Fibroblast of gingiva (primary cell): ENCODE measurements around the gene APP.
"Not testable (repeated sequence)": the region's sequence is repeated elsewhere in the genome, so short reads cannot be mapped to it uniquely, and the experiment has no call there.

Source experiments
- DNase-seq: peaks from one replicate; pipeline ENCODE4 v3.0.0-alpha.2; 2011; ENCODE audit warnings: low read depth

APP gene

DNA sequence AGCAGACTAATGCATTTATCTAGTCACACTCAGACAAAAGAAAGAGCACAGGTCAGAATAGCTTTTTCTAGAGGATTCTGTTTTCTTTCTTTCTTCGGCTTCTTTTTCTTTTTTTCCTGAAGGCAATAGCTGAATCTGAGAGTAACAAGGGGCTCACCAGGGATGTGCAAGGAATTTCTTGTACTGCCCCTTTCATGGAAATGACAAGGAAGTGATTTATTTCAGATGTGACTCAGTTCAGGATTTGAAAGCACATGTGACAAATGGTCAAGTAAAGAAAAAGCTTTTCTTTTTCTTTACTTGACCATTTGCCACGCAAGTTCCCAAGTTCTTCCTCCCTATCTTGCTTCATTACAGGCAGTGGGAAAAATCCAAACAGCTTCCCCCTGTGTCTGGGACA is 233.8 kb downstream of the APP start:
- DNase-seq, result no peak

- peak; percentile 90 for DNase-seq
Observed at GRCh38 chr21:25934771-25935224, 235.8 kb downstream of the APP start.

DNA sequence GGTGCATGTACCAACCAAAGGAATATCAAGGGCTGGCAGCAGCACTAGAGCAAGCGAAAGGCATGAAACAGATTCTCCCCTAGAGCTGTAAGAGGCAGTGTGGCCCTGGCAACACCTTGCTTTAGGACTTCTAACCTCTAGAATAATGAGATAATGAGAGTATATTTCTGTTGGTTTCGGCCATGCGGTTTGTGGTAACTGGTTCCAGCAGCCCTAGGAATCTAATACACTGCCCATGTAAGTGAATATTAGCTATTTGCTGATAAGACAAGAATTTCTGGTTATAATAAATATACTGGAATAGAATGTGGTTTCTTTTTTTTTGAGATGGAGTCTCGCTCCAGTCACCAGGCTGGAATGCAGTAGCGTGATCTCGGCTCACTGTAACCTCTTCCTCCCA is 236.4 kb downstream of the APP start:
- DNase-seq, result no peak

GRCh38 chr21:25931765-25932164 is 238.8 kb downstream of the APP start:
- no peak for DNase-seq

DNA sequence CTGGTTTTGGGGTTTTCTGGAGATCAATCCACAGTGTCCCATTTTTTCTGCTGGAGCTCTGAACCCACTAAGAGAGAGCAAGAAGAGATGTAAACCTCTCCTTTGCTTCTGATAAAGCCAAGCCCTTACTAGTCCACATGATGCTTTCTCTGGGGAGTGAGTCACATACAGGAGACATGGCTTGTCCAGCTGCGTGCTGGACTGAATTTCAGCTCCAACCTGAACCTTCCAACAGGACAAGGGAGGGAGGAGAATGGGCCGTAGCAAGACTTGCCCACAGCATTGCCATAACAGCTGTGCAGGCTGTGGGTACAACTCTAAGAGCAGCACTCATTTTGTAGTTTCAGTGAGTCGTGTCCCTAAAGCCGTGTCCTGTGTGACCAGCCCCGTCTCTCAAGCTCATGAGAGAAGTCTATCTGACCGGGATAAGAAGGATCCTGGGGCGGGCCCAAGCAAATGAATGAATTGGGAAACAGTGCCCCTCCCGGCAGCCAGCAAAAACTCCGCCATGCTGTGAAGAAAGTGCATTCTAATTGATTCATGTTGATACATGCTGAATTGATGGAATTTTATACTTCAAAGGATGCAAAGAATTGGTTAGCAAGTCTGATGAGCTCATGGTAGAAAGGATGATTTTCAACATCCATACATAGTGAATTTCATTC is 240.6 kb downstream of the APP start:
- DNase-seq, result peak; percentile 34

- no peak for DNase-seq
Observed at GRCh38 chr21:25927195-25927880, 243.2 kb downstream of the APP start.

DNA sequence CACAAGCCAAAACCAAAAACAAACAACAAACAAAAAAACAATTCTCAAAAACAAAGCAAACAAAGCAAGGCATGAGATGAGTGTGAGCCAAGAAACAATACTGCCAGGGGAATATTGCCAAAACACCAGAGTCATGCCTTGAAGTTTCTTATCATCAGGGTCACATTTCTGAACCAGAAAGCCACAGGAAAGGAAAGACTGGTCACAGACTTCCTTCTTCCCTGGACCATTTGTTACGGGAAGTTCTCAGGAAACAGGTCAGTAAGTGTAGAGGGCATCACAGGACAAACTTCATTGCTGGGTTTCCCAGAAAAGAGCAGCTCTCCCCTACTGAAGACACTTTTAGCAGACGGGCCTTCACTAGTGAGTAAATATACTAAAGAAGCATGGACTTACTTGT is 244.6 kb downstream of the APP start:
- DNase-seq, result no peak

DNA sequence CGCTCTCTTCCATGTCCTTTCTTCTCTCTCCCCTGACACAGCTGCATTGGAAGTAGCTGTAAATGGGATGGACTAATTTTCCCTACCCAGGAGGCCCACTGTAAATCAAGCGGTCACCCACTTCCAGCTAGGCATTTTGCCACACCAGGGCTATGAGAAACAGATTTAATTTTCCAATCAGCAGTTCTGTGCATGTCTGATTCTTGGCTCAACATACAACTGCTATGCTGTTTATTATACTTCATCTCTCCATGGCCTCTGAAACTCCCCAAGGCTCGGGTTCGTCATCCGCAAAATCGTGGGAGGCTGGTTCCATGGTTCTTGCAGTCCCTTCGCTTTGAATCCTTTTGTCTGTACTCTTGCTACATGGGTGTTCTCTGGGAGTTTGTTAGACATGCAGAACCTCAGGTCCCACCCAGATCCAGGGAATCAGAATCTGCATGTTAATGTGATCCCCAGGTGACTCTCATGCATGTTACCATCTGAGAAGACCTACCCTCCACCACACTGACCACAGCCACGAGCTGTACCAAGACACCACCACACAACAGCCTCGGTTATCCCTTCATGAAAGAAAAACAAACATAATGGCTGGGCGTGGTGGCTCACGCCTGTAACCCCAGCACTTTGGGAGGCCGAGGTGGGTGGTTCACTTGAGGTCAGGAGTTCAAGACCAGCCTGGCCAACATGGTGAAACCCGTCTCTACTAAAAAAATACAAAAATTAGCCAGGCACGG is 245.3 kb downstream of the APP start:
- DNase-seq, result no peak

GRCh38 chr21:25918152-25918551 is 252.4 kb downstream of the APP start:
- DNase-seq, result not testable (repeated sequence)

DNA sequence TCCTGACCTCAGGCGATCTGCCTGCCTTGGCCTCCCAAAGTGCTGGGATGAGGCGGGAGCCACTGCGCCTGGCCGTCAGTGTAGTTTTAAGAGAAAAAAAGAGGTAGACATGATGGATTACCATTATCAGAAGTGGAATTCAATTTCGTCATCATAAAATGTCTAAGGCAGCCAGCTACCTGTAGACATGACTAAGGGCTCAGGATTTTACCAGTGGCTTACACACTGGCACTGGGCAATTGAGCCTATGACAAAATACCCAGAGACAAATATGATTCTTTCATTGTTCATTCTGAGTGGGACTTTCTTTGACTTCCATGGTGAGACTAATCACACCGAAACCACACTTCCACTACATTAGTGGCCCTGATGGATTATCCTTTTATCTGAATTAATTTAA is 254.3 kb downstream of the APP start:
- DNase-seq, result no peak

DNA sequence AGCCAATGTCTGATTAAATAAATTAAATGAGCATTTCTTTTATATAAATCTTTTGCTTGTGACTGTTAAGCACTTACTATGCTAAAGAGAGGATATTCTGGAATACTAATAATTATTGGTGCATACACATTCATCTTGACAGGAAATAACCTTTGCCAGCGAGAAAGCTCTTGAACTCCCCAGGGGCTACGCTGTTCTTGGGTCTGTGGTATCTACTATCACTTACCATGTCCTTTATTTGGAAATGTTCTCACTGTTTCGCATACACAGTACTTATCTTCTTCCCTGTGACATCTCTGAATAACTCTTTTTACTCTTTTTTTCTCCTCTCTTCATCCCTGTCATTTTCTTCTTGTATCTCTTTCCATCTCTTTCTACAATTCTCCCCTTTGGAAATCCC is 257.1 kb downstream of the APP start:
- no peak for DNase-seq

GRCh38 chr21:25912402-25912746 is 258.2 kb downstream of the APP start:
- DNase-seq, result peak; percentile 20

DNA sequence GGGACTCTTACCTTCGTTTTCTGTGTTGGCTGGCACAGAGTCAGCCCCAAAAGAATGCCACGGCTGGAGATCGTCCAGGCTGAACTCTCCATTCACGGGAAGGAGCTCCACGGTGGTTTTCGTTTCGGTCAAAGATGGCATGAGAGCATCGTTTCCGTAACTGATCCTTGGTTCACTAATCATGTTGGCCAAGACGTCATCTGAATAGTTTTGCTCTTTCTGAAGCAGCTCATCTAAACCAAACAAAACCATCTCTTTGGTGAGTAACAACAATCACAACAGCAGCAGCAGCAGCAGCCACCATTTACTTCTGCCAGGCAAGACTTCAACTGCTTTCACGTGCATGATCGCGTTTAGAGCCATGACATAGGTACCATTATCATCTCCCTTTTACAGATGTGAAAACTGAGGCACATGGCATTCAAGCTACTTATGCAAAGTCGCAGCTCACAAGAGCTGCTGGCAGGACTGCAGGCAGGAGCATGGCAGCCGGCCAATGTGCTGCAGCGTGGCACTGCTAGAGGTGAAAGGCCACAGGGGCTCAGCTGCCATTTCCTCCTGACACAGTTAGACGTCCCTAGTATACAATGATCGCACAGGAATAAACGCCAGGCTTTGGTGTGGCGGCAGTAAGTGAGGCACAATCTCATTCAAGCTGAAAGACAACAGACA is 258.7 kb downstream of the APP start:
- no peak for DNase-seq

DNA sequence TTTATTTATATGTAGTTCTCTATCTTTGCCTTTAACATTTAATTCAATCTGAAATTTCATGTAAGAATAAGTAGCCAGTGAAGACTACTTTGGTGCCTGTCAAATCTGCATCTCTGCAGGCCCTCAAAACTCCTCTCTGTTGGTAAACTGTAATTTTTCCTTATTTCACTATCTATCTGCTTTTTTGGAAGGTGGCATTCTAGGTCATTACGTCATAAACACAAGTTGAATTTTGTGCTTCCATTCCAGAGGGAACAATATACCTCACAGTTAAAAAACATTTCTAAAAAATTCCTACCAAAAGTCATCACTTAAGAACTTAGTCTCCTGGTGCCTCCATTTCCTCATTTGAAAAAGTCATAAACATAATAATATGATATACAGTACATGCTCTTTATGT is 259.8 kb downstream of the APP start:
- no peak for DNase-seq

- no peak for DNase-seq
Observed at GRCh38 chr21:25909341-25909740, 261.2 kb downstream of the APP start.

DNA sequence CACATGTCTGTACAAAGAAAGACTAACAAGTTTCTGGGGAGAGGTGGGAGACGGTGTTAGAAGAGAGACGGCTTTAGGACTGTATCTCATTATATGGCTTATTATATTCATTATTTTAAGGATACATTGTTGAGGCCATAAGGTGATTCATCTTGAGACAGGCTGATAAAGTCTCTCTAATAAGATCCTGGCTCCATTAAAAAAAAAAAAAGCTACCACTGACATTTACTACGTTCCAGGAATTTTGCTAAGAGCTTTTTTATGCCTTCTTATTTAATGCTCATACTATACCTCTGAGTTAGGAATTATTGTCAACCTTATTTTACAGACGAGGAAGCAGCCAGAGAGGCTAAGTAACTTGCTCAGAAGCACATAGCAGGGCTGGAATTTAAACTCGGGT is 262.1 kb downstream of the APP start:
- DNase-seq, result no peak

DNA sequence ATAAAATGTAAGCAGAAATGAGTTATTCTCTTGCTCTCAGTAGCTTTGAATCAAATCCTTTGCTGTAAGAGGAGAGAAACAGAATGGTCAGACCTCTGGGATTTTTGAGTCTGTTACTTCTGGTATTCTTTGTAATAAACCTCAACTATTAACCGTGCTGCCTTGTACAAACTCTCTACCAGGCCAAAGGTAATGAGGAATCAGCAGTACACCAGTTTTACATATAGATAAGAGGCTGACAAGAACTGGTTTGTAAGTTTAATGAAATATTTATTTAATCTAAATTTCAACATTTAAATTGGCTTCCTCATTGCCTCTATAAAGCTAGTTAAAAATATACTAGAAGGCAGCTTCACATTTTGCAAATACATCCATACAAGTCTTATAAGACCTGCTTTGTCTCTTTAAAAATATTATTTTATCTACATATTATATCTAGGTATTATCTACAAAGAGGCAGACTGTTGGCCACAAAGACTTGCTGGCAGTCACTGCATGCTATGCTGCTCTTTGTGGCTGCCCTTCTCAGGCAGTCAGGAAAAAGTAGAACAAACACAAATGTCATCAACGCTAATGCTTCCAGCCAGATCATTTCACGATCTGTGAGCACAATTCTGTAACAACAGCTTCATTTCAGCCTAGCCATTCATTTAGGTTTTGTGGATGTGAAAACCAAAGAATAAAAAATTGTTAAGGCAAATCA is 262.8 kb downstream of the APP start:
- no peak for DNase-seq

GRCh38 chr21:25906587-25906986 is 264.0 kb downstream of the APP start:
- no peak for DNase-seq

DNA sequence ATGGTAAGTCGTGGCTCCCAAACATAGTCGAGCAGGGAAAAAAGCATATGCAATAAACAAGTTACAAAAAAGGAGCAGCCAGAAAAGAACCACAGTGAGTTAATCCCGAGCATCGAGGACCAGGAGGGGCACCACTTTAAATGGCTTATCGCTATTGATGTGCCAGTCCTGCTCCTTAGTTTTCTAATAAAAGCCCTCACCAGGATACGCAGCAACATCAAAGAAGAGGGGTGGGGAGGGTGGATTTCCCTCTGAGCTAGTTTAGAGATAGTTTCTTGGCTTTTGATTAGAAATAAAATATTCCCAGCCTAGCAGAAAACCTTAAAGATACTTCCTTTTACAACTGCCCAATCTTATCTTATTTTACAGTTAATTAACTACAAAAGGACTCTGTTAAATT is 265.4 kb downstream of the APP start:
- DNase-seq, result no peak

- DNase-seq, result no peak
Observed at GRCh38 chr21:25904044-25904695, 266.4 kb downstream of the APP start.

- DNase-seq, result no peak
Observed at GRCh38 chr21:25903607-25904006, 267.0 kb downstream of the APP start.
